HCT116 (cell line): ENCODE results near the gene SAMMSON.

Experiments used
- EZH2phosphoT487 ChIP-seq: fragments of 200-600 bp; IDR thresholded peaks from 2 replicates; pipeline ENCODE4 v1.6.1; 2018; ENCODE audit warnings: antibody characterized with exemption, borderline replicate concordance
- POLR2A ChIP-seq: IDR thresholded peaks from 2 replicates; pipeline ENCODE4 v1.7.0; 2011; ENCODE audit warnings: borderline replicate concordance; ENCODE audit not compliant: insufficient read depth, insufficient read length; ENCODE audit errors: extremely low read depth
- YY1 ChIP-seq: IDR thresholded peaks from 2 replicates; pipeline ENCODE4 v1.6.1; 2011; ENCODE audit warnings: low read length, low read depth, moderate library complexity, mild to moderate bottlenecking; ENCODE audit not compliant: insufficient replicate concordance; ENCODE audit errors: extremely low read depth
- ZFX ChIP-seq: fragments of 450-650 bp; IDR thresholded peaks from 2 replicates; pipeline ENCODE4 v1.6.1; 2017
- TF ChIP-seq, protein P1 (sequence below), 3 experiments: fragments of 200-600 bp in 1 of 3; sonication (generic) in 1 of 3; IDR thresholded peaks in 2 of 3; conservative IDR thresholded peaks in 1 of 3; 2 replicates each; pipeline ENCODE4 v1.5.1; 2012 to 2017; ENCODE audit warnings: low read depth in 2 of 3, low read length in 2 of 3, antibody characterized with exemption in 1 of 3, borderline replicate concordance in 1 of 3, control low read depth in 1 of 3, mild to moderate bottlenecking in 1 of 3, mixed read lengths in 1 of 3, mixed run types in 1 of 3, moderate library complexity in 1 of 3; ENCODE audit not compliant: insufficient read depth in 1 of 3

DNA sequence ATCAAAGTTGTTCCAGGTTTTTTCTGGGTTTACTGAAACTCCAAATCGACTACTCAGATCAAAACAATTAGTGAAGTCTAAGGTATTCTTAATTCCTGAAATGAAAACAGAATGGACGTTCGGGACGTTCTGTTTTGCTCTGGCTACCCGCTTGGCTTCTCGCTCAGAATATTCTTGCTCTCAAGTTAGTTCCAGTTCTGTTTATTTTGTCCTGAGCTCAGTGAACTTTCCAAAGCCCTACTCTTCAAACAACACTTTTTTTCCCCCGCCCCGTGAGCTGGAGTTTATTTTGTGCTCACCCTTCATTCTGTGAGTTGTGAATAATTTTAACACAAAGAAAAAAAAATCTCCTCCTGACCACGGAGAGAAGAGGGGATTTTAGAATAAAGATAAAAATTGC, 72.6 kb downstream of the SAMMSON start:
- TF ChIP-seq, protein P1, sequence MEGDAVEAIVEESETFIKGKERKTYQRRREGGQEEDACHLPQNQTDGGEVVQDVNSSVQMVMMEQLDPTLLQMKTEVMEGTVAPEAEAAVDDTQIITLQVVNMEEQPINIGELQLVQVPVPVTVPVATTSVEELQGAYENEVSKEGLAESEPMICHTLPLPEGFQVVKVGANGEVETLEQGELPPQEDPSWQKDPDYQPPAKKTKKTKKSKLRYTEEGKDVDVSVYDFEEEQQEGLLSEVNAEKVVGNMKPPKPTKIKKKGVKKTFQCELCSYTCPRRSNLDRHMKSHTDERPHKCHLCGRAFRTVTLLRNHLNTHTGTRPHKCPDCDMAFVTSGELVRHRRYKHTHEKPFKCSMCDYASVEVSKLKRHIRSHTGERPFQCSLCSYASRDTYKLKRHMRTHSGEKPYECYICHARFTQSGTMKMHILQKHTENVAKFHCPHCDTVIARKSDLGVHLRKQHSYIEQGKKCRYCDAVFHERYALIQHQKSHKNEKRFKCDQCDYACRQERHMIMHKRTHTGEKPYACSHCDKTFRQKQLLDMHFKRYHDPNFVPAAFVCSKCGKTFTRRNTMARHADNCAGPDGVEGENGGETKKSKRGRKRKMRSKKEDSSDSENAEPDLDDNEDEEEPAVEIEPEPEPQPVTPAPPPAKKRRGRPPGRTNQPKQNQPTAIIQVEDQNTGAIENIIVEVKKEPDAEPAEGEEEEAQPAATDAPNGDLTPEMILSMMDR (IDR thresholded peaks at IDR 0.05 in 2 of 3, conservative IDR thresholded peaks at IDR 0.05 in 1 of 3; ENCODE audit: borderline replicate concordance in 1 of 3, insufficient read depth in 1 of 3, low read depth in 2 of 3, low read length in 2 of 3), result no peak
- TF ChIP-seq ZFX (no peak), EZH2phosphoT487 (no peak), POLR2A (no peak), YY1 (no peak)
